Measurements from ENCODE around the gene PCDHA3. TPM values are rescaled to one million over a fixed set of nuclear protein-coding genes. Genes with fewer than 3 reads are reported as not detected.
A peak's percentile ranks its signal among the peaks of the same experiment; 100 is the strongest.
"Not testable (repeated sequence)": the region's sequence is repeated elsewhere in the genome, so short reads cannot be mapped to it uniquely, and the experiment has no call there.

PCDHA3 gene
- total RNA-seq, 4 donors from 2014 or later, result 0.17 to 1.9 (median 1.2) TPM

DNA sequence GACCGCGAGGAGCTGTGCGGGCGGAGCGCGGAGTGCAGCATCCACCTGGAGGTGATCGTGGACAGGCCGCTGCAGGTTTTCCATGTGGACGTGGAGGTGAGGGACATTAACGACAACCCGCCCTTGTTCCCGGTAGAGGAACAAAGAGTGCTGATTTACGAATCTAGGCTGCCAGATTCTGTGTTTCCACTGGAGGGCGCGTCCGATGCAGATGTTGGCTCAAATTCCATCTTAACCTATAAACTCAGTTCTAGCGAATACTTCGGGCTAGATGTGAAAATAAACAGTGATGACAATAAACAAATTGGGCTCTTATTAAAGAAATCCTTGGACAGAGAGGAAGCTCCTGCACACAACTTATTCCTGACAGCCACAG lies 27.5 kb downstream of the PCDHA3 start:
- intact Hi-C loops (cut with DNase I), result no loop called here
- Histone ChIP-seq H3K36me3 (no peaks in the 10 kb centered on the region), H3K4me1 (no peaks in the 10 kb centered on the region), H3K9me3 (peaks cover 0 to 40% (median 32%) of the 10 kb centered on the region in 4 donors), H3K4me3 (peak overlapping the region; percentile 1 to 48 (median 20)), H3K27me3 (peaks cover 0 to 74% (median 11%) of the 10 kb centered on the region in 4 donors), H3K27ac (replicated peaks in 1 of 4) (no peak overlapping the region)
- DNase-seq (ENCODE audit: extremely low spot score), result no peak
- no peak for TF ChIP-seq EP300 (IDR thresholded peaks at IDR 0.05)
- 33% methylated on average over 9 of the region's 18 CpGs for WGBS

DNA sequence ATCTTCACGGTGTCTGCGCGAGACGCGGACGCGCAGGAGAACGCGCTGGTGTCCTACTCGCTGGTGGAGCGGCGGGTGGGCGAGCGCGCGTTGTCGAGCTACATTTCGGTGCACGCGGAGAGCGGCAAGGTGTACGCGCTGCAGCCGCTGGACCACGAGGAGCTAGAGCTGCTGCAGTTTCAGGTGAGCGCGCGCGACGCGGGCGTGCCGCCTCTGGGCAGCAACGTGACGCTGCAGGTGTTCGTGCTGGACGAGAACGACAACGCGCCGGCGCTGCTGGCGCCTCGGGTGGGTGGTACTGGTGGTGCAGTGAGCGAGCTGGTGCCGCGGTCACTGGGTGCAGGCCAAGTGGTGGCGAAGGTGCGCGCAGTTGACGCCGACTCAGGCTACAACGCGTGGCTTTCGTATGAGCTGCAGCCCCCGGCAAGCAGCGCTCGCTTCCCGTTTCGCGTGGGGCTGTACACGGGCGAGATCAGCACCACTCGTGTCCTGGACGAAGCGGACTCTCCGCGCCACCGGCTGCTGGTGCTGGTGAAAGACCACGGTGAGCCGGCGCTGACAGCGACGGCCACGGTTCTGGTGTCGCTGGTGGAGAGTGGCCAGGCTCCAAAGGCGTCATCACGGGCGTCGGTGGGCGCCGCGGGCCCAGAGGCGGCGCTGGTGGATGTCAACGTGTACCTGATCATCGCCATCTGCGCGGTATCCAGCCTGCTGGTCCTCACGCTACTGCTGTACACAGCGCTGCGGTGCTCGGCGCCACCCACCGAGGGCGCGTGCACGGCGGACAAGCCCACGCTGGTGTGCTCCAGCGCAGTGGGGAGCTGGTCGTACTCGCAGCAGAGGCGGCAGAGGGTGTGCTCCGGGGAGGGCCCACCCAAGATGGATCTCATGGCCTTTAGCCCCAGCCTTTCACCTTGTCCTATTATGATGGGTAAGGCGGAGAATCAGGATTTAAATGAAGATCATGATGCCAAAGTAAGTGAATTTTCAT lies 28.9 kb downstream of the PCDHA3 start:
- H3K4me1 ChIP-seq; H3K27ac ChIP-seq (replicated peaks in 1 of 4); H3K36me3 ChIP-seq; intact Hi-C loops (cut with DNase I); DNase-seq (ENCODE audit: extremely low spot score); H3K4me3 ChIP-seq: not testable (repeated sequence)
- H3K27me3 ChIP-seq, result peaks cover 0 to 72% (median 16%) of the 10 kb centered on the region in 4 donors
- H3K9me3 ChIP-seq, result peaks cover 0 to 41% (median 36%) of the 10 kb centered on the region in 4 donors
- 42% methylated on average over 82 of the region's 106 CpGs for WGBS

DNA sequence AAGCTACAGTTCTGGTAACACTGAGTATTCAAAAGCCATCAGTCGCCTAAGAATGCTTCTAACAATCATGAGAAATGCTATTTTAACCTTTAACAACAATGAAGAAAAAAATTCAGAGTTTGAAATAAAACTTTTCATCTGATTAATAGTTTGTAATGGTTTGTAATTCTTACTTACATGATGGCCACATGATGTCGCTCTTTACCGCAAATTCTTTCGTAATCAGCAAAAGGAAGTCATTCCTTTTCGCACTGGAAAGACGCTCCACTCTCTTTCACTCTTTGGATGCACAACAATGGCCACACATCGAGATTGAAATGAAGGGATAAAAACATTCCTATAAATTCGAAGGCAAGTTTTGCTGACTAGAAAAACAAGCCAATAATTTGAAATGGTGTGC lies 33.1 kb downstream of the PCDHA3 start, which contains the start of gene PCDHA7:
TSS of gene PCDHA7 (plus strand) at position 277 of the 400 bp plus-strand sequence. CDS start at position 392, 115 bp downstream.
- Histone ChIP-seq H3K27me3 (peaks cover 0 to 71% (median 7%) of the 10 kb centered on the region in 4 donors), H3K4me3 (peak within 1 kb of the TSS; percentile 11 to 36 (median 22)), H3K9me3 (peaks cover 0 to 49% (median 42%) of the 10 kb centered on the region in 4 donors), H3K4me1 (no peaks in the 10 kb centered on the region), H3K36me3 (no peaks in the 10 kb centered on the region), H3K27ac (replicated peaks in 1 of 4) (no peak within 1 kb of the TSS)
- WGBS, result 12% methylated on average over 8 of the region's 8 CpGs
- TF ChIP-seq, protein P1, sequence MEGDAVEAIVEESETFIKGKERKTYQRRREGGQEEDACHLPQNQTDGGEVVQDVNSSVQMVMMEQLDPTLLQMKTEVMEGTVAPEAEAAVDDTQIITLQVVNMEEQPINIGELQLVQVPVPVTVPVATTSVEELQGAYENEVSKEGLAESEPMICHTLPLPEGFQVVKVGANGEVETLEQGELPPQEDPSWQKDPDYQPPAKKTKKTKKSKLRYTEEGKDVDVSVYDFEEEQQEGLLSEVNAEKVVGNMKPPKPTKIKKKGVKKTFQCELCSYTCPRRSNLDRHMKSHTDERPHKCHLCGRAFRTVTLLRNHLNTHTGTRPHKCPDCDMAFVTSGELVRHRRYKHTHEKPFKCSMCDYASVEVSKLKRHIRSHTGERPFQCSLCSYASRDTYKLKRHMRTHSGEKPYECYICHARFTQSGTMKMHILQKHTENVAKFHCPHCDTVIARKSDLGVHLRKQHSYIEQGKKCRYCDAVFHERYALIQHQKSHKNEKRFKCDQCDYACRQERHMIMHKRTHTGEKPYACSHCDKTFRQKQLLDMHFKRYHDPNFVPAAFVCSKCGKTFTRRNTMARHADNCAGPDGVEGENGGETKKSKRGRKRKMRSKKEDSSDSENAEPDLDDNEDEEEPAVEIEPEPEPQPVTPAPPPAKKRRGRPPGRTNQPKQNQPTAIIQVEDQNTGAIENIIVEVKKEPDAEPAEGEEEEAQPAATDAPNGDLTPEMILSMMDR (IDR thresholded peaks at IDR 0.05), result no peak
- TF ChIP-seq POLR2AphosphoS5 (IDR thresholded peaks at IDR 0.05), result no peak
- TF ChIP-seq EP300 (IDR thresholded peaks at IDR 0.05), result no peak
- TF ChIP-seq POLR2A (IDR thresholded peaks at IDR 0.05; ENCODE audit: low read depth), result no peak
- DNase-seq (ENCODE audit: extremely low spot score), result no peak
- intact Hi-C loops (cut with DNase I), result no loop called here

DNA sequence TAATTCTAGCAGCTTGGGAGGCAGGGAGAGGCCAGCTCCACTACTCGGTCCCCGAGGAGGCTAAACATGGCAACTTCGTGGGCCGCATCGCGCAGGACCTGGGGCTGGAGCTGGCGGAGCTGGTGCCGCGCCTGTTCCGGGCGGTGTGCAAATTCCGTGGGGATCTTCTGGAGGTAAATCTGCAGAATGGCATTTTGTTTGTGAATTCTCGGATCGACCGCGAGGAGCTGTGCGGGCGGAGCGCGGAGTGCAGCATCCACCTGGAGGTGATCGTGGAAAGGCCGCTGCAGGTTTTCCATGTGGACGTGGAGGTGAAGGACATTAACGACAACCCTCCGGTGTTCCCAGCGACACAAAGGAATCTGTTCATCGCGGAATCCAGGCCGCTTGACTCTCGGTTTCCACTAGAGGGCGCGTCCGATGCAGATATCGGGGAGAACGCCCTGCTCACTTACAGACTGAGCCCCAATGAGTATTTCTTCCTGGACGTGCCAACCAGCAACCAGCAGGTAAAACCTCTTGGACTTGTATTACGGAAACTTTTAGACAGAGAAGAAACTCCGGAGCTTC lies 33.7 kb downstream of the PCDHA3 start:
- 28% methylated on average over 25 of the region's 38 CpGs for WGBS
- DNase-seq (ENCODE audit: extremely low spot score); intact Hi-C loops (cut with DNase I); H3K4me1 ChIP-seq; H3K36me3 ChIP-seq; H3K27ac ChIP-seq (replicated peaks in 1 of 4): not testable (repeated sequence)
- Histone ChIP-seq H3K9me3 (peaks cover 0 to 43% (median 38%) of the 10 kb centered on the region in 4 donors), H3K27me3 (peaks cover 0 to 71% (median 7%) of the 10 kb centered on the region in 4 donors), H3K4me3 (peak overlapping the region; percentile 11 to 36 (median 22))

DNA sequence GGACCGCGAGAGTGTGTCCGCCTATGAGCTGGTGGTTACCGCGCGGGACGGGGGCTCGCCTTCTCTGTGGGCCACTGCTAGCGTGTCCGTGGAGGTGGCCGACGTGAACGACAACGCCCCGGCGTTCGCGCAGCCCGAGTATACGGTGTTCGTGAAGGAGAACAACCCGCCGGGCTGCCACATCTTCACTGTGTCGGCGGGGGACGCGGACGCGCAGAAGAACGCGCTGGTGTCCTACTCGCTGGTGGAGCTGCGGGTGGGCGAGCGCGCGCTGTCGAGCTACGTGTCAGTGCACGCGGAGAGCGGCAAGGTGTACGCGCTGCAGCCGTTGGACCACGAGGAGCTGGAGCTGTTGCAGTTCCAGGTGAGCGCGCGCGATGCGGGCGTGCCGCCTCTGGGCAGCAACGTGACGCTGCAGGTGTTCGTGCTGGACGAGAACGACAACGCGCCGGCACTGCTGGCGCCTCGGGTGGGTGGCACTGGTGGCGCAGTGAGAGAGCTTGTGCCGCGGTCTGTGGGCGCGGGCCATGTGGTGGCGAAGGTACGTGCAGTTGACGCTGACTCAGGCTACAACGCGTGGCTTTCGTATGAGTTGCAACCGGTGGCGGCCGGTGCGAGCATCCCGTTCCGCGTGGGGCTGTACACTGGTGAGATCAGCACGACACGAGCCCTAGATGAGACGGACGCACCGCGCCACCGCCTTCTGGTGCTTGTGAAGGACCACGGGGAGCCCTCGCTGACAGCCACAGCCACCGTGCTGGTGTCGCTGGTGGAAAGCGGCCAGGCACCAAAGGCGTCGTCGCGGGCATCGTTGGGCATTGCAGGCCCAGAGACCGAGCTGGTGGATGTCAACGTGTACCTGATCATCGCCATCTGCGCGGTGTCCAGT lies 35.0 kb downstream of the PCDHA3 start:
- intact Hi-C loops (cut with DNase I), result no loop called here
- TF ChIP-seq EP300 (IDR thresholded peaks at IDR 0.05) (no peak), POLR2AphosphoS5 (IDR thresholded peaks at IDR 0.05) (no peak), POLR2A (IDR thresholded peaks at IDR 0.05; ENCODE audit: low read depth) (no peak)
- TF ChIP-seq, protein P1 (IDR thresholded peaks at IDR 0.05), result no peak
- peak; percentile 47 for DNase-seq (ENCODE audit: extremely low spot score)
- Histone ChIP-seq H3K27me3 (peaks cover 0 to 72% (median 6%) of the 10 kb centered on the region in 4 donors), H3K4me3 (no peak overlapping the region), H3K4me1 (no peaks in the 10 kb centered on the region), H3K36me3 (no peaks in the 10 kb centered on the region), H3K27ac (replicated peaks in 1 of 4) (no peak overlapping the region), H3K9me3 (peaks cover 0 to 35% (median 33%) of the 10 kb centered on the region in 4 donors)
- WGBS, result 52% methylated on average over 44 of the region's 103 CpGs
